HL-60/S4 treated with retinoic acid at 250 ng/mL for 4 days and 3 days (cell line): ENCODE measurements around the gene ABCB6.
"Not testable (repeated sequence)": the region's sequence is repeated elsewhere in the genome, so short reads cannot be mapped to it uniquely, and the experiment has no call there.

Source experiments
- in situ Hi-C: fragments of 300-500 bp; cut with MboI; formaldehyde crosslinking; loops from 2 replicates; pipeline ENCODE4 v1.7.0; 2022; ENCODE audit warnings: low sequenced_read_pairs

Gene ABCB6

GRCh38 chr2:219214141-219214540 lies 4.6 kb downstream of the ABCB6 start:
- in situ Hi-C loops = no loop called here

- in situ Hi-C loops = no loop called here
Measured at GRCh38 chr2:219213486-219214071, 5.2 kb downstream of the ABCB6 start.

- in situ Hi-C loops = no loop called here
Measured at GRCh38 chr2:219213026-219213415, 5.7 kb downstream of the ABCB6 start.

- in situ Hi-C loops = no loop called here
Measured at GRCh38 chr2:219210886-219211362, 7.8 kb downstream of the ABCB6 start.

- in situ Hi-C loops = no loop called here
Measured at GRCh38 chr2:219210196-219210885, 8.4 kb downstream of the ABCB6 start.

GRCh38 chr2:219209236-219210195 lies 9.2 kb downstream of the ABCB6 start:
- in situ Hi-C loops = no loop called here

GRCh38 chr2:219207884-219208740 lies 10.6 kb downstream of the ABCB6 start:
- in situ Hi-C loops = no loop called here

- in situ Hi-C loops = no loop called here
Measured at GRCh38 chr2:219207134-219207883, 11.4 kb downstream of the ABCB6 start.

- in situ Hi-C loops = no loop called here
Measured at GRCh38 chr2:219206328-219207133, 12.2 kb downstream of the ABCB6 start, which contains the start of gene ZFAND2B. Gene ZFAND2B (plus strand): TSS chr2:219206782. CDS start chr2:219206988, 206 bp downstream.

- in situ Hi-C loops = no loop called here
Measured at GRCh38 chr2:219205981-219206327, 12.8 kb downstream of the ABCB6 start.

- in situ Hi-C loops = no loop called here
Measured at GRCh38 chr2:219205165-219205538, 13.6 kb downstream of the ABCB6 start.

GRCh38 chr2:219204425-219205164 lies 14.2 kb downstream of the ABCB6 start:
- in situ Hi-C loops = no loop called here

- in situ Hi-C loops = not testable (repeated sequence)
Measured at GRCh38 chr2:219201331-219201730, 17.4 kb downstream of the ABCB6 start.

- in situ Hi-C loops = not testable (repeated sequence)
Measured at GRCh38 chr2:219200502-219201326, 18.0 kb downstream of the ABCB6 start.

- in situ Hi-C loops = no loop called here
Measured at GRCh38 chr2:219199470-219200211, 19.1 kb downstream of the ABCB6 start.

GRCh38 chr2:219198974-219199373 lies 19.8 kb downstream of the ABCB6 start:
- in situ Hi-C loops = no loop called here

GRCh38 chr2:219197388-219197787 lies 21.4 kb downstream of the ABCB6 start:
- in situ Hi-C loops = no loop called here
